C1 segment of cervical spinal cord (tissue), 14 donors: ENCODE measurements around the gene NCK2.
A peak's percentile ranks its signal among the peaks of the same experiment; 100 is the strongest.

Source experiments
- DNase-seq, 14 donors: peaks; one replicate each; lab custom pipeline; 2025; lab: John Stamatoyannopoulos, UW

NCK2 gene

GRCh38 chr2:105845976-105846375 lies 101.3 kb downstream of the NCK2 start:
- no peak for DNase-seq

GRCh38 chr2:105847056-105847455 lies 102.3 kb downstream of the NCK2 start:
- DNase-seq = no peak

- peak in 1 of 14 donors; percentile 17 for DNase-seq
Measured at GRCh38 chr2:105848367-105848766, 103.7 kb downstream of the NCK2 start.

- no peak for DNase-seq
Measured at GRCh38 chr2:105849431-105850179, 104.9 kb downstream of the NCK2 start.

GRCh38 chr2:105852066-105852465 lies 107.4 kb downstream of the NCK2 start:
- no peak for DNase-seq

GRCh38 chr2:105853354-105854088 lies 108.8 kb downstream of the NCK2 start:
- DNase-seq = no peak

- no peak for DNase-seq
Measured at GRCh38 chr2:105854972-105855371, 110.3 kb downstream of the NCK2 start.

- DNase-seq = no peak
Measured at GRCh38 chr2:105856581-105856980, 111.9 kb downstream of the NCK2 start.

- peak in 3 of 14 donors; percentile 13 to 87 (median 16) for DNase-seq
Measured at GRCh38 chr2:105857076-105857740, 112.5 kb downstream of the NCK2 start.

- no peak for DNase-seq
Measured at GRCh38 chr2:105858868-105859693, 114.4 kb downstream of the NCK2 start.

GRCh38 chr2:105859694-105859951 lies 114.9 kb downstream of the NCK2 start:
- DNase-seq = no peak

GRCh38 chr2:105860567-105860966 lies 115.9 kb downstream of the NCK2 start:
- DNase-seq = no peak

GRCh38 chr2:105861200-105861599 lies 116.5 kb downstream of the NCK2 start:
- no peak for DNase-seq

GRCh38 chr2:105862843-105863242 lies 118.1 kb downstream of the NCK2 start:
- DNase-seq = no peak

GRCh38 chr2:105864262-105864661 lies 119.5 kb downstream of the NCK2 start:
- no peak for DNase-seq

GRCh38 chr2:105865222-105865913 lies 120.7 kb downstream of the NCK2 start:
- DNase-seq = no peak

GRCh38 chr2:105866216-105867185 lies 121.8 kb downstream of the NCK2 start:
- DNase-seq = no peak

- DNase-seq = no peak
Measured at GRCh38 chr2:105867587-105867986, 122.9 kb downstream of the NCK2 start.

- DNase-seq = no peak
Measured at GRCh38 chr2:105868060-105868459, 123.3 kb downstream of the NCK2 start.

- peak in 1 of 14 donors; percentile 28 for DNase-seq
Measured at GRCh38 chr2:105869341-105869740, 124.6 kb downstream of the NCK2 start.
